COLO668 (cell line): ENCODE results near the gene DNAJB5.

Source experiments
- DNase-seq: peaks from one replicate; lab custom pipeline; 2025; ENCODE audit not compliant: unreplicated experiment; lab: John Stamatoyannopoulos, UW

Gene DNAJB5

GRCh38 chr9:35044071-35044470 lies 54.5 kb downstream of the DNAJB5 start:
- no peak for DNase-seq
